ENCODE results near the gene C5orf46.

DNA sequence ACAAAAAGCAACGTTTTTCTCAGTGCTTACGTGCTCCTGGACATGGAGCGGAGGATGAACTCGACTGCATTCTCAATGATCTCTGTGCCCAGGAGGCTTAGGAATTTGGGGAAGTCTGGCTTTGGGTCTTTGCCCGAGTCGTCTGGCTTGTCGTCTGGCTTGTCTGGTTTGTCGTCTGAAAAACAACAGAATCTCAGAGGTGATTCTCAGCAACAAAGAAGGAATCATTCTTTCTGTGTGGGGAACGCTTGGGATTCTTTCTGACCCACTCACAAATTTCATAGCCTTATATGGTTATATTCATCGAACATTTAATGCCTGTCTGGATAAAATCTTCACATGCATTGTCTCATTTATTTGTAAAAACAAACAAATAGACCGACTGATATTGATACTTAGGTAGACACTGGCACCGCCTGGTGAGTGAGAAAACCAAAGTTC, 4.7 kb downstream of the C5orf46 start:
- TF ChIP-seq JUN (IDR thresholded peaks at IDR 0.05) = no peak
- TF ChIP-seq, protein P1, sequence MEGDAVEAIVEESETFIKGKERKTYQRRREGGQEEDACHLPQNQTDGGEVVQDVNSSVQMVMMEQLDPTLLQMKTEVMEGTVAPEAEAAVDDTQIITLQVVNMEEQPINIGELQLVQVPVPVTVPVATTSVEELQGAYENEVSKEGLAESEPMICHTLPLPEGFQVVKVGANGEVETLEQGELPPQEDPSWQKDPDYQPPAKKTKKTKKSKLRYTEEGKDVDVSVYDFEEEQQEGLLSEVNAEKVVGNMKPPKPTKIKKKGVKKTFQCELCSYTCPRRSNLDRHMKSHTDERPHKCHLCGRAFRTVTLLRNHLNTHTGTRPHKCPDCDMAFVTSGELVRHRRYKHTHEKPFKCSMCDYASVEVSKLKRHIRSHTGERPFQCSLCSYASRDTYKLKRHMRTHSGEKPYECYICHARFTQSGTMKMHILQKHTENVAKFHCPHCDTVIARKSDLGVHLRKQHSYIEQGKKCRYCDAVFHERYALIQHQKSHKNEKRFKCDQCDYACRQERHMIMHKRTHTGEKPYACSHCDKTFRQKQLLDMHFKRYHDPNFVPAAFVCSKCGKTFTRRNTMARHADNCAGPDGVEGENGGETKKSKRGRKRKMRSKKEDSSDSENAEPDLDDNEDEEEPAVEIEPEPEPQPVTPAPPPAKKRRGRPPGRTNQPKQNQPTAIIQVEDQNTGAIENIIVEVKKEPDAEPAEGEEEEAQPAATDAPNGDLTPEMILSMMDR (IDR thresholded peaks at IDR 0.05) = no peak
- TF ChIP-seq SREBF2 (IDR thresholded peaks at IDR 0.05) = no peak
- TF ChIP-seq CBX8 (IDR thresholded peaks at IDR 0.05) = no peak
- no peak for TF ChIP-seq CEBPB (IDR thresholded peaks at IDR 0.05)

Data from A549 (cell line).